GM06990 (cell line): ENCODE results near the gene E2F1.

Experiments used
- DNase-seq: peaks from one replicate; pipeline ENCODE4 v3.0.0-alpha.2; 2011; ENCODE audit not compliant: insufficient read length; ENCODE audit errors: extremely low read depth
- H3K27me3 ChIP-seq: replicated peaks from 2 replicates; pipeline ENCODE4 v1.6.0; 2011; ENCODE audit warnings: low read length; ENCODE audit not compliant: control insufficient read depth, insufficient read depth
- H3K36me3 ChIP-seq: 2 replicates; pipeline ENCODE4 v1.5.1; 2011; ENCODE audit warnings: low read length; ENCODE audit not compliant: control insufficient read depth, insufficient read depth
- H3K4me3 ChIP-seq: replicated peaks from 2 replicates; pipeline ENCODE4 v1.5.1; 2011; ENCODE audit warnings: low read depth, mild to moderate bottlenecking, control low read depth, low read length
- TF ChIP-seq, protein P1 (sequence below): IDR thresholded peaks from 2 replicates; pipeline ENCODE4 v1.5.1; 2011; ENCODE audit warnings: low read length, control low read depth, mild to moderate bottlenecking, inconsistent platforms; ENCODE audit not compliant: insufficient read depth, poor library complexity, severe bottlenecking

The E2F1 gene

DNA sequence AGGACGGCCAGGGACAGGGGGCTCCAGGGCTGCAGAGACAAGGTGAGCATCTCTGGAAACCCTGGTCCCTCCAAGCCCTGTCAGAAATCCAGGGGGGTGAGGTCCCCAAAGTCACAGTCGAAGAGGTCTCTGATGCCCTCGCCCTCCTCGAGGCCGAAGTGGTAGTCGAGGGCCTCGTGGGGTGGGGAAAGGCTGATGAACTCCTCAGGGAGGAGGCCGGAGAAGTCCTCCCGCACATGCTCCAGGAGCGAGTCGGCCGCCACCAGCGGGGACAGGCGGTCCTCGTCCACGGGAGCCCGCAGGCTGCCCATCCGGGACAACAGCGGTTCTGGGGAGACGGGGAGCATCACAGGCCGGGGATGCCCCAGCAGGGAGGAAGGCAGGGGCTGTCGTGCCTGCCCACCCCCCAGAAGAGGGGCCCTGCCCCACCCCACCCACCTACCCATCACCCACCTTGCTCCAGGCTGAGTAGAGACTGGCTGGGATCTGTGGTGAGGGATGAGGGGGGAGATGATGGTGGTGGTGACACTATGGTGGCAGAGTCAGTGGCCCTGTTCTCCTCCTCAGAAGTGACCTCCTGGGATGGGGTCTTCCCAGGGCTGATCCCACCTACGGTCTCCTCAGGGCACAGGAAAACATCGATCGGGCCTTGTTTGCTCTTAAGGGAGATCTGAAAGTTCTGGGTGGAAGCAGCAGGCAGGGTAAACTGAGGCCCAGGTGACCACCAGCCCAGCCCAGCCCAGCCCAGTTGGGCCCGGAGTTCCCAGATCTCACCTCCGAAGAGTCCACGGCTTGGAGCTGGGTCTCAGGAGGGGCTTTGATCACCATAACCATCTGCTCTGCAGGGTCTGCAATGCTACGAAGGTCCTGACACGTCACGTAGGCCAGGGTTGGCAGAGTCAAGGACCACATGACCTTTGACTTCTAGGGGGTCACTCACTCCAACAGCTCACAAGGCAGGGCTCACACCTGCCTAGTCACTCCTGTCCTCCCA, 9.2 kb downstream of the E2F1 start:
- Histone ChIP-seq H3K27me3 (no peaks in the 10 kb centered on the region), H3K4me3 (no peak overlapping the region), H3K36me3 (peaks cover 4% of the 10 kb centered on the region; the same call in 1 of the 2 replicates)
- TF ChIP-seq, protein P1, sequence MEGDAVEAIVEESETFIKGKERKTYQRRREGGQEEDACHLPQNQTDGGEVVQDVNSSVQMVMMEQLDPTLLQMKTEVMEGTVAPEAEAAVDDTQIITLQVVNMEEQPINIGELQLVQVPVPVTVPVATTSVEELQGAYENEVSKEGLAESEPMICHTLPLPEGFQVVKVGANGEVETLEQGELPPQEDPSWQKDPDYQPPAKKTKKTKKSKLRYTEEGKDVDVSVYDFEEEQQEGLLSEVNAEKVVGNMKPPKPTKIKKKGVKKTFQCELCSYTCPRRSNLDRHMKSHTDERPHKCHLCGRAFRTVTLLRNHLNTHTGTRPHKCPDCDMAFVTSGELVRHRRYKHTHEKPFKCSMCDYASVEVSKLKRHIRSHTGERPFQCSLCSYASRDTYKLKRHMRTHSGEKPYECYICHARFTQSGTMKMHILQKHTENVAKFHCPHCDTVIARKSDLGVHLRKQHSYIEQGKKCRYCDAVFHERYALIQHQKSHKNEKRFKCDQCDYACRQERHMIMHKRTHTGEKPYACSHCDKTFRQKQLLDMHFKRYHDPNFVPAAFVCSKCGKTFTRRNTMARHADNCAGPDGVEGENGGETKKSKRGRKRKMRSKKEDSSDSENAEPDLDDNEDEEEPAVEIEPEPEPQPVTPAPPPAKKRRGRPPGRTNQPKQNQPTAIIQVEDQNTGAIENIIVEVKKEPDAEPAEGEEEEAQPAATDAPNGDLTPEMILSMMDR = no peak
- DNase-seq = no peak

- H3K4me3 ChIP-seq = no peak overlapping the region
- TF ChIP-seq, protein P1 = no peak
- no peak for DNase-seq
- H3K36me3 ChIP-seq = peaks cover 4% of the 10 kb centered on the region
- H3K27me3 ChIP-seq = no peaks in the 10 kb centered on the region
Observed at GRCh38 chr20:33676121-33676520, 10.1 kb downstream of the E2F1 start.

GRCh38 chr20:33675136-33675959, 10.8 kb downstream of the E2F1 start:
- Histone ChIP-seq H3K27me3 (no peaks in the 10 kb centered on the region), H3K4me3 (no peak overlapping the region; the same call in 1 of the 2 replicates), H3K36me3 (peaks cover 4% of the 10 kb centered on the region)
- no peak for DNase-seq
- TF ChIP-seq, protein P1 = no peak

DNA sequence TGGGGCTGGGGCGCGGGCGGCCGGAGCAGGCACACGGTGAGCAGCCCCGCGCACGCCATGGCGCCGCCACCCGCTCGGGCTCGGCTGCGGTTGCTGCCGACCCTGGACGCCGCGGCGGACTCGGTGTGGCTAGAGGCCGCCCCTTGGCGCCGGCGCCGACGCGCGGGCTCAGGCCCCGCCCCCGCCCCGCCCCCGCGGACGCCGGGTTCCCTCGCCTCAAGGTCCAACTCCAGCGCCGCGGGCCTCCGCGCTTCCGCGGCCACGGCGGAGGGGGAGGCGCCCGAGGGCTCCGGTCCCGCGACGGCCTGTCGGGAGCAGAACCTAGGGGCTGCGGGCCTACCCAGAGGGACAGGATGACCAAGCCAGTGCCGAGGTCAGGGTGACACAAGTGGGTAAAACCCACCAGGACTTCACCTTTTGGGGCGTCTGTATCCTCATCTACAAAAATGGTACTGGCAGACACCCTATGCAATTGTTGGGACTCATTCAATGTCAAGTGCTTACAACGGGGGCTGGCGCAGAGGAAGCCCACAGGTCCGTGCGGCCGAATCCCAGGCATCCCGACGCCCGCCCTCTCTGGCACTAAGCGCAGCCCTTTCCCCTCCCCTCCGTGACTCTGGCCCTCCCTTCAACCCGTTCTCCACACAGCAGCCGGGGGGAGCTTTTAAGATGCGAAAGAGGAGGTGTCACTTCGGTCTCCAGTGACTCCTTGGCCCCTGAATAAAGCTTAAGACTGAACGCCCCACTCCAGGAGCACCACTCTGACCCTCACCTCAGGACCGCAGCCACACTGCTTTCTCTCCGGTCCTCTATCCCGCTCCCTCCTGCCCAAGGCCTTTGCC, 11.7 kb downstream of the E2F1 start, which contains the start of gene NECAB3:
Gene NECAB3 (minus strand): TSS at position 135 of the 842 bp plus-strand sequence. CDS start 76 bp downstream, at position 59.
- H3K36me3 ChIP-seq = peaks cover 6% of the 10 kb centered on the region
- peak; percentile 79 for DNase-seq
- TF ChIP-seq, protein P1 = no peak
- peak within 1 kb of the TSS; percentile 71 for H3K4me3 ChIP-seq
- no peaks in the 10 kb centered on the region for H3K27me3 ChIP-seq

- Histone ChIP-seq H3K4me3 (peak overlapping the region; percentile 71), H3K27me3 (no peaks in the 10 kb centered on the region), H3K36me3 (peaks cover 6% of the 10 kb centered on the region)
- TF ChIP-seq, protein P1 = no peak
- DNase-seq = no peak
Observed at GRCh38 chr20:33673410-33674293, 12.5 kb downstream of the E2F1 start.
